ENCODE data around the gene LAMC3.

Gene LAMC3

DNA sequence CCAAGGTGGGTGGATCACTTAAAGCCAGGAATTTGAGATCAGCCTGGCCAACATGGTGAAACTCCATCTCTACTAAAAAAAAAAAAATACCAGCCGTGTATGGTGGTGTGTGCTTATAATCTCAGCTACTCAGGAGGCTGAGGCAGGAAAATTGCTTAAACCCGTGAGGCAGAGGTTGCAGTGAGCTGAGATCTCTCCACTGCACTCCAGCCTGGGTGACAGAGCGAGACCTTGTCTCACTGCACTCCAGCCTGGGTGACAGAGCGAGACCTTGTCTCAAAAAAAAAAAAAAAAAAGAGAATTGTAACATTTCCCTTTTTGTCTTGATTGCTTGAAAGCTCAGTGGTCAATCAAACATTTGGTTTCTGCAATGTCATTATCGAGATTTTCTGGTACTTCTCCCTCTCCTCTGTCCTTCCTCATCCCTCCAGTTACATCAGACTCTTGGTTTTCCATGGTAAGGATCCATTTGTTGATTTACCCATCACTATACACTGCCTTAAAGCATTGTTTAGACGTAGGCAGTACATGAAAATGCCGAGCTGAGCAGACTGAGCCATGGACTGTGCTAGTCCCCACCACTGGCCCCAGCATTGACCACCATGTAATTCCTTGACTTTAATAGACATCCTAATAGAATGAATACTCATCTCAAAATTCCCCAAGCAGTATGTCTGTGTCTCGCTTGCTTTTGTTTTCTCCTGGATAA, 75.8 kb downstream of the LAMC3 start:
- no peak overlapping the region for H3K4me3 ChIP-seq (ENCODE audit: low read depth, low read length)
- POLR2A ChIA-PET: interaction anchor here (0.6 kb wide), 1 partner anchor 169 kb away, joined by 3 read pairs; no protein-coding TSS in a partner anchor
- DNase-seq (ENCODE audit: low read depth, low spot score): no peak
- CTCF ChIA-PET: interaction anchor here (1.2 to 1.5 kb wide), 2 partner anchors 28 to 29 kb away, joined by 3 to 6 read pairs; no protein-coding TSS in a partner anchor
- TF ChIP-seq, protein P1, sequence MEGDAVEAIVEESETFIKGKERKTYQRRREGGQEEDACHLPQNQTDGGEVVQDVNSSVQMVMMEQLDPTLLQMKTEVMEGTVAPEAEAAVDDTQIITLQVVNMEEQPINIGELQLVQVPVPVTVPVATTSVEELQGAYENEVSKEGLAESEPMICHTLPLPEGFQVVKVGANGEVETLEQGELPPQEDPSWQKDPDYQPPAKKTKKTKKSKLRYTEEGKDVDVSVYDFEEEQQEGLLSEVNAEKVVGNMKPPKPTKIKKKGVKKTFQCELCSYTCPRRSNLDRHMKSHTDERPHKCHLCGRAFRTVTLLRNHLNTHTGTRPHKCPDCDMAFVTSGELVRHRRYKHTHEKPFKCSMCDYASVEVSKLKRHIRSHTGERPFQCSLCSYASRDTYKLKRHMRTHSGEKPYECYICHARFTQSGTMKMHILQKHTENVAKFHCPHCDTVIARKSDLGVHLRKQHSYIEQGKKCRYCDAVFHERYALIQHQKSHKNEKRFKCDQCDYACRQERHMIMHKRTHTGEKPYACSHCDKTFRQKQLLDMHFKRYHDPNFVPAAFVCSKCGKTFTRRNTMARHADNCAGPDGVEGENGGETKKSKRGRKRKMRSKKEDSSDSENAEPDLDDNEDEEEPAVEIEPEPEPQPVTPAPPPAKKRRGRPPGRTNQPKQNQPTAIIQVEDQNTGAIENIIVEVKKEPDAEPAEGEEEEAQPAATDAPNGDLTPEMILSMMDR (IDR thresholded peaks at IDR 0.05; ENCODE audit: insufficient read depth, low read length, missing control alignments): no peak

GRCh38 chr9:131085370-131086122, 76.6 kb downstream of the LAMC3 start:
- TF ChIP-seq, protein P1 (IDR thresholded peaks at IDR 0.05; ENCODE audit: insufficient read depth, low read length, missing control alignments): no peak
- no peak overlapping the region for H3K4me3 ChIP-seq (ENCODE audit: low read depth, low read length)
- POLR2A ChIA-PET: interaction anchor here (0.6 kb wide), 1 partner anchor 168 kb away, joined by 3 read pairs; no protein-coding TSS in a partner anchor
- DNase-seq (ENCODE audit: low read depth, low spot score): no peak
- CTCF ChIA-PET: interaction anchor here (1.2 to 1.5 kb wide), 2 partner anchors 28 to 30 kb away, joined by 3 to 6 read pairs; no protein-coding TSS in a partner anchor

GRCh38 chr9:131087354-131087893, 78.5 kb downstream of the LAMC3 start:
- DNase-seq (ENCODE audit: low read depth, low spot score): no peak
- POLR2A ChIA-PET: no interaction called here

DNA sequence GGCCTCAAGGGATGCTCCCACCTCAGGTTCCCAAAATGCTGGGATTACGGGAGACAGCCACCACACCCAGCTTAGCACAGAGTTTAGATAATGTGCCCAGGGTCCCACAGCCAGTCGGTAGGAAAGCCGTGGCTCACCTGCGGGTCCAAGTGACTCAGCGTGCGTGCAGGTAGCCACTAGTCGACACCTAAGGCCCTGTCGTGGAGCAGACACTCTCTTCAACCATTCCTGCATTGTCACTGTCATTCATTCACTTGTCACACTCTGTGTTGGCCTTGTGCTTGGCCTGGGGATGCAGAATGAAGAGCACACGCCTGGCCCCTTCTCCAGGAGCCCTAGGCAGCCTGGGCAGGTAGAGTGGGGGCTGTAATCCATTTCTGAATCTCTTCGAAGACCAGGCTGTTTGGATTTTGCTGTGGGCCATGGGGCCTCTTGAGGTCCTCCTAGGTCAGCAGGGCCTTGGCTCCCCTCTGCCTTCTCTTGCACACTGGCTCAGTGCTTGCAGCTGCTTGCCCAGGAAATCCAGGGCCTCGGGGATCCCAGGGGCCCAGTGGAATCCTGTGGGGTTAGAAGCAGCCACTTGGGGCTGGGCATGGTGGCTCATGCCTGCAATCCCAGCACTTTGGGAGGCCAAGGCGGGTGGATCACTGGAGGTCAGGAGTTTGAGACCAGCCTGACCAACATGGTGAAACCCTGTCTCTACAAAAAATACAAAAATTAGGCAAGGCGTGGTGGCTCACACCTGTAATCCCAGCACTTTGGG, 81.2 kb downstream of the LAMC3 start:
- DNase-seq (ENCODE audit: low read depth, low spot score): no peak
- TF ChIP-seq, protein P1 (IDR thresholded peaks at IDR 0.05; ENCODE audit: insufficient read depth, low read length, missing control alignments): no peak
- CTCF ChIA-PET: interaction anchor here (1.2 kb wide), 1 partner anchor 15 kb away, joined by 3 read pairs; no protein-coding TSS in a partner anchor

More at GRCh38 chr9:131087354-131087893, 78.5 kb downstream of the LAMC3 start:
- TF ChIP-seq, protein P1 (IDR thresholded peaks at IDR 0.05; ENCODE audit: insufficient read depth, low read length, missing control alignments): no peak
- no peak overlapping the region for H3K4me3 ChIP-seq (ENCODE audit: low read depth, low read length)
- CTCF ChIA-PET: interaction anchor here (1.0 to 1.4 kb wide), 2 partner anchors 30 to 41 kb away, joined by 3 to 5 read pairs; no protein-coding TSS in a partner anchor

DNA sequence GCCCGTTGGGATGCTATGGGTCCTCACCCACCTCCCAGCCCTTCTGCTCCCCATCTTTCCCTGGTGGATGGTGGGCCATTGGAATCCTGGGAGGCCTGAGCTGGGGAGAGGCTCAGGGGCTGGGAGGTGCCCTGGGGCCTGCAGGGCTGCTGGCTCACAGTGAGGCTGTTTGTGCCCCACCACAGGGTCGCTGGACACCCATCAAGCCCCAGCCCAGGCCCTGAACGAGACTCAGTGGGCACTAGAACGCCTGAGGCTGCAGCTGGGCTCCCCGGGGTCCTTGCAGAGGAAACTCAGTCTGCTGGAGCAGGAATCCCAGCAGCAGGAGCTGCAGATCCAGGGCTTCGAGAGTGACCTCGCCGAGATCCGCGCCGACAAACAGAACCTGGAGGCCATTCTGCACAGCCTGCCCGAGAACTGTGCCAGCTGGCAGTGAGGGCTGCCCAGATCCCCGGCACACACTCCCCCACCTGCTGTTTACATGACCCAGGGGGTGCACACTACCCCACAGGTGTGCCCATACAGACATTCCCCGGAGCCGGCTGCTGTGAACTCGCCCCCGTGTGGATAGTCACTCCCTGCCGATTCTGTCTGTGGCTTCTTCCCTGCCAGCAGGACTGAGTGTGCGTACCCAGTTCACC, 82.5 kb downstream of the LAMC3 start:
- TF ChIP-seq, protein P1 (IDR thresholded peaks at IDR 0.05; ENCODE audit: insufficient read depth, low read length, missing control alignments): no peak
- CTCF ChIA-PET: no interaction called here
- DNase-seq (ENCODE audit: low read depth, low spot score): no peak
- POLR2A ChIA-PET: no interaction called here
- H3K4me3 ChIP-seq (ENCODE audit: low read depth, low read length): no peak overlapping the region

More for the DNA sequence above, 81.2 kb downstream of the LAMC3 start:
- no peak overlapping the region for H3K4me3 ChIP-seq (ENCODE audit: low read depth, low read length)
- POLR2A ChIA-PET: no interaction called here
